Tibial nerve (tissue), 3 donors: ENCODE measurements around the gene ANAPC13.

Source experiments
- CTCF ChIP-seq, 5 experiments: fragments of 200-600 bp in 3 of 5; fragments of 450-650 bp in 2 of 5; sonication (generic) in 3 of 5; IDR thresholded peaks; one replicate each; pipeline ENCODE4 v1.5.1; 2016 to 2019; ENCODE audit warnings: antibody characterized with exemption in 5 of 5, mild to moderate bottlenecking in 3 of 5, moderate library complexity in 2 of 5
- POLR2A ChIP-seq, 2 donors: fragments of 450-650 bp; IDR thresholded peaks; one replicate each; pipeline ENCODE4 v1.6.1; 2017; ENCODE audit warnings: antibody characterized with exemption in 2 of 2, mild to moderate bottlenecking in 2 of 2, moderate library complexity in 2 of 2

- TF ChIP-seq CTCF (IDR thresholded peaks at IDR 0.05) (no peak), POLR2A (IDR thresholded peaks at IDR 0.05) (no peak)
Observed at GRCh38 chr3:134503266-134503665, 17.5 kb upstream of the ANAPC13 start.
